Astrocyte (in vitro differentiated cells and primary cell): ENCODE data around the gene ABCG2. TPM values are rescaled to one million over a fixed set of nuclear protein-coding genes. Genes with fewer than 3 reads are reported as not detected.

Source experiments
- DNase-seq: peaks from one replicate; pipeline ENCODE4 v3.0.0-alpha.2; 2010; ENCODE audit warnings: low read depth
- FAIRE-seq: peaks from 2 replicates; lab custom pipeline; 2011; peaks lifted over from hg19 to GRCh38; lab: Jason Lieb, UNC
- H2AFZ ChIP-seq: 2 replicates; pipeline ENCODE4 v1.6.0; 2012; ENCODE audit warnings: low read depth, low read length, inconsistent platforms
- H3K27ac ChIP-seq: 2 replicates; pipeline ENCODE4 v1.5.1; 2011; ENCODE audit warnings: low read depth, low read length, inconsistent platforms
- H3K27me3 ChIP-seq: 2 replicates; pipeline ENCODE4 v1.6.0; 2011; ENCODE audit warnings: low read length, inconsistent platforms; ENCODE audit not compliant: insufficient read depth
- H3K36me3 ChIP-seq: 2 replicates; pipeline ENCODE4 v1.5.1; 2011; ENCODE audit warnings: low read length, inconsistent platforms; ENCODE audit not compliant: insufficient read depth
- H3K4me1 ChIP-seq: 2 replicates; pipeline ENCODE4 v1.5.1; 2011; ENCODE audit warnings: low read length, inconsistent platforms; ENCODE audit not compliant: insufficient read depth
- H3K4me2 ChIP-seq: 2 replicates; pipeline ENCODE4 v1.6.0; 2012; ENCODE audit warnings: low read length, inconsistent platforms
- H3K4me3 ChIP-seq: 2 replicates; pipeline ENCODE4 v1.5.1; 2011; ENCODE audit warnings: low read depth, mild to moderate bottlenecking, low read length, inconsistent platforms; ENCODE audit not compliant: insufficient read depth
- H3K79me2 ChIP-seq: 2 replicates; pipeline ENCODE4 v1.6.0; 2012; ENCODE audit warnings: mild to moderate bottlenecking, low read length, inconsistent platforms; ENCODE audit not compliant: insufficient read depth
- H3K9ac ChIP-seq: 2 replicates; pipeline ENCODE4 v1.6.0; 2012; ENCODE audit warnings: mild to moderate bottlenecking, low read length, inconsistent platforms
- H3K9me3 ChIP-seq: 2 replicates; pipeline ENCODE4 v1.5.1; 2012; ENCODE audit warnings: low read depth, mild to moderate bottlenecking, low read length, inconsistent platforms; ENCODE audit not compliant: insufficient read depth
- H4K20me1 ChIP-seq: 2 replicates; pipeline ENCODE4 v1.6.0; 2012; ENCODE audit warnings: low read length, inconsistent platforms; ENCODE audit not compliant: insufficient read depth
- H3K27ac Mint-ChIP-seq: one replicate; pipeline ENCODE4 v1.8.0; 2021; ENCODE audit warnings: mild to moderate bottlenecking, mixed read lengths; ENCODE audit not compliant: unreplicated experiment
- H3K27me3 Mint-ChIP-seq: one replicate; pipeline ENCODE4 v1.8.0; 2021; ENCODE audit warnings: low read depth, mixed read lengths; ENCODE audit not compliant: unreplicated experiment
- H3K36me3 Mint-ChIP-seq: one replicate; pipeline ENCODE4 v1.8.0; 2021; ENCODE audit warnings: low read depth, mixed read lengths; ENCODE audit not compliant: unreplicated experiment
- H3K4me1 Mint-ChIP-seq: one replicate; pipeline ENCODE4 v1.8.0; 2021; ENCODE audit warnings: low read depth, mixed read lengths; ENCODE audit not compliant: unreplicated experiment
- H3K4me3 Mint-ChIP-seq: one replicate; pipeline ENCODE4 v1.8.0; 2021; ENCODE audit warnings: mild to moderate bottlenecking, moderate library complexity, mixed read lengths; ENCODE audit not compliant: unreplicated experiment
- H3K9me3 Mint-ChIP-seq: one replicate; pipeline ENCODE4 v1.8.0; 2021; ENCODE audit warnings: mild to moderate bottlenecking, mixed read lengths; ENCODE audit not compliant: unreplicated experiment
- CTCF ChIP-seq: IDR thresholded peaks from 2 replicates; pipeline ENCODE4 v1.5.1; 2011; ENCODE audit warnings: low read depth, mild to moderate bottlenecking, inconsistent platforms, low read length, moderate library complexity; ENCODE audit not compliant: insufficient read depth
- EZH2 ChIP-seq: IDR thresholded peaks from 2 replicates; pipeline ENCODE4 v1.6.1; 2012; ENCODE audit warnings: mild to moderate bottlenecking, low read length, inconsistent platforms; ENCODE audit not compliant: insufficient read depth
- total RNA-seq: library from RNA; stranded (reverse); gene quantifications from 2 replicates; pipeline ENCODE4 v1.2.1, GENCODE V29; 2021

ABCG2 gene
- total RNA-seq, 1 donor from 2014 or later, result 2.5 TPM

- Histone ChIP-seq H3K4me2 (no peak overlapping the region), H2AFZ (no peak overlapping the region), H3K27me3 (no peaks in the 10 kb centered on the region), H3K27ac (no peak overlapping the region), H3K9ac (no peak overlapping the region), H3K36me3 (peaks cover 35% of the 10 kb centered on the region), H3K4me3 (no peak overlapping the region), H3K9me3 (peaks cover 2% of the 10 kb centered on the region), H4K20me1 (no peaks in the 10 kb centered on the region), H3K4me1 (no peaks in the 10 kb centered on the region), H3K79me2 (no peaks in the 10 kb centered on the region)
- DNase-seq (no peak), FAIRE-seq (no peak)
- Mint-ChIP-seq H3K4me1 (peaks cover 10% of the 10 kb centered on the region), H3K27me3 (no peaks in the 10 kb centered on the region), H3K9me3 (peaks cover 1% of the 10 kb centered on the region), H3K36me3 (peaks cover 17% of the 10 kb centered on the region), H3K27ac (no peak overlapping the region), H3K4me3 (no peak overlapping the region)
- TF ChIP-seq CTCF (no peak), EZH2 (no peak)
Observed at GRCh38 chr4:88063634-88064296, 94.7 kb downstream of the ABCG2 start.

DNA sequence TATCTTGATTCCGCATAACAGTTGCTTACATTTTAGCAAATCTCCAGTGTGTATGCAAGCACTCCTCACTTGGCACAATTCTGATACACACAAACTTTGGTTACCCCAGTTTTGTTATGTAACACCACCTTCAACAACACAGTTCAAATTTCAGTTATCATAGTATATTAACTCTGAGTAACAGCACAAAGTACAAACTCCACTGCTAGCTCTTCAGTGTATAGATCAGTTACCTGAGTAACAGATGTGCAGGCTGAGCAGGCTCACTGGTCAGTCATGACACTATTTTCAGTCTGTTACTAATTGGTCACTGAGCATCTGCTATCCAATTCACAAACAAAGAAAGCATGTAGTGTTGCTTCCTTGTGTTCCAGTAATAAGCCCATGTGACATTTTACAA is 95.6 kb downstream of the ABCG2 start:
- Histone ChIP-seq H3K4me1 (no peaks in the 10 kb centered on the region), H2AFZ (no peak overlapping the region), H3K4me3 (no peak overlapping the region), H3K4me2 (no peak overlapping the region), H3K9me3 (peaks cover 2% of the 10 kb centered on the region), H4K20me1 (no peaks in the 10 kb centered on the region), H3K9ac (no peak overlapping the region), H3K36me3 (peaks cover 32% of the 10 kb centered on the region), H3K27ac (no peak overlapping the region), H3K27me3 (no peaks in the 10 kb centered on the region), H3K79me2 (no peaks in the 10 kb centered on the region)
- no peak overlapping the region for H3K27ac Mint-ChIP-seq
- peaks cover 12% of the 10 kb centered on the region for H3K36me3 Mint-ChIP-seq
- DNase-seq (no peak), FAIRE-seq (no peak)
- H3K4me1 Mint-ChIP-seq, result peaks cover 10% of the 10 kb centered on the region
- H3K27me3 Mint-ChIP-seq, result no peaks in the 10 kb centered on the region
- TF ChIP-seq CTCF (no peak), EZH2 (no peak)
- no peaks in the 10 kb centered on the region for H3K9me3 Mint-ChIP-seq
- no peak overlapping the region for H3K4me3 Mint-ChIP-seq

- DNase-seq, result no peak
- no peaks in the 10 kb centered on the region for H3K27me3 Mint-ChIP-seq
- no peak overlapping the region for H3K4me2 ChIP-seq
- H3K9ac ChIP-seq, result no peak overlapping the region
- no peaks in the 10 kb centered on the region for H4K20me1 ChIP-seq
- TF ChIP-seq EZH2, result no peak
- peaks cover 8% of the 10 kb centered on the region for H3K36me3 Mint-ChIP-seq
- no peak overlapping the region for H3K27ac Mint-ChIP-seq
- H3K4me3 ChIP-seq, result no peak overlapping the region
- H3K4me1 Mint-ChIP-seq, result peaks cover 10% of the 10 kb centered on the region
- no peak overlapping the region for H3K4me3 Mint-ChIP-seq
- no peaks in the 10 kb centered on the region for H3K27me3 ChIP-seq
- H3K4me1 ChIP-seq, result no peaks in the 10 kb centered on the region
- no peak overlapping the region for H3K27ac ChIP-seq
- H3K36me3 ChIP-seq, result peaks cover 31% of the 10 kb centered on the region
- FAIRE-seq, result no peak
- H2AFZ ChIP-seq, result no peak overlapping the region
- H3K9me3 ChIP-seq, result no peaks in the 10 kb centered on the region
- no peaks in the 10 kb centered on the region for H3K9me3 Mint-ChIP-seq
- no peaks in the 10 kb centered on the region for H3K79me2 ChIP-seq
Observed at GRCh38 chr4:88062311-88062710, 96.1 kb downstream of the ABCG2 start.
